DMS153 (cell line): ENCODE data around the gene BHLHE41.

ENCODE experiments used
- DNase-seq: peaks from one replicate; lab custom pipeline; 2025; lab: John Stamatoyannopoulos, UW

Gene BHLHE41

GRCh38 chr12:26077915-26078702 is 46.7 kb downstream of the BHLHE41 start:
- no peak for DNase-seq
